ENCODE measurements around the gene CYSTM1.

CYSTM1 gene

GRCh38 chr5:140292212-140293036 lies 117.4 kb downstream of the CYSTM1 start:
- H3K9me3 ChIP-seq: no peaks in the 10 kb centered on the region
- H3K4me3 ChIP-seq (ENCODE audit: low read depth in 1 of 2, low read length in 1 of 2): no peak overlapping the region
- no peaks in the 10 kb centered on the region for H3K27me3 ChIP-seq
- H3K27ac ChIP-seq: no peak overlapping the region
- H3K4me1 ChIP-seq (ENCODE audit: control insufficient read depth in 1 of 2, insufficient read depth in 1 of 2, low read depth in 1 of 2, low read length in 1 of 2): no peaks in the 10 kb centered on the region
- TF ChIP-seq, protein P1, sequence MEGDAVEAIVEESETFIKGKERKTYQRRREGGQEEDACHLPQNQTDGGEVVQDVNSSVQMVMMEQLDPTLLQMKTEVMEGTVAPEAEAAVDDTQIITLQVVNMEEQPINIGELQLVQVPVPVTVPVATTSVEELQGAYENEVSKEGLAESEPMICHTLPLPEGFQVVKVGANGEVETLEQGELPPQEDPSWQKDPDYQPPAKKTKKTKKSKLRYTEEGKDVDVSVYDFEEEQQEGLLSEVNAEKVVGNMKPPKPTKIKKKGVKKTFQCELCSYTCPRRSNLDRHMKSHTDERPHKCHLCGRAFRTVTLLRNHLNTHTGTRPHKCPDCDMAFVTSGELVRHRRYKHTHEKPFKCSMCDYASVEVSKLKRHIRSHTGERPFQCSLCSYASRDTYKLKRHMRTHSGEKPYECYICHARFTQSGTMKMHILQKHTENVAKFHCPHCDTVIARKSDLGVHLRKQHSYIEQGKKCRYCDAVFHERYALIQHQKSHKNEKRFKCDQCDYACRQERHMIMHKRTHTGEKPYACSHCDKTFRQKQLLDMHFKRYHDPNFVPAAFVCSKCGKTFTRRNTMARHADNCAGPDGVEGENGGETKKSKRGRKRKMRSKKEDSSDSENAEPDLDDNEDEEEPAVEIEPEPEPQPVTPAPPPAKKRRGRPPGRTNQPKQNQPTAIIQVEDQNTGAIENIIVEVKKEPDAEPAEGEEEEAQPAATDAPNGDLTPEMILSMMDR (IDR thresholded peaks at IDR 0.05): no peak
- H3K36me3 ChIP-seq: no peaks in the 10 kb centered on the region

All from neutrophil (primary cell).